NCI-H1417 (cell line): ENCODE measurements around the gene NFATC2.
A peak's percentile ranks its signal among the peaks of the same experiment; 100 is the strongest.
"Not testable (repeated sequence)": the region's sequence is repeated elsewhere in the genome, so short reads cannot be mapped to it uniquely, and the experiment has no call there.

Experiments used
- DNase-seq, 3 experiments: peaks; one replicate each; lab custom pipeline; 2025; lab: John Stamatoyannopoulos, UW

Gene NFATC2

DNA sequence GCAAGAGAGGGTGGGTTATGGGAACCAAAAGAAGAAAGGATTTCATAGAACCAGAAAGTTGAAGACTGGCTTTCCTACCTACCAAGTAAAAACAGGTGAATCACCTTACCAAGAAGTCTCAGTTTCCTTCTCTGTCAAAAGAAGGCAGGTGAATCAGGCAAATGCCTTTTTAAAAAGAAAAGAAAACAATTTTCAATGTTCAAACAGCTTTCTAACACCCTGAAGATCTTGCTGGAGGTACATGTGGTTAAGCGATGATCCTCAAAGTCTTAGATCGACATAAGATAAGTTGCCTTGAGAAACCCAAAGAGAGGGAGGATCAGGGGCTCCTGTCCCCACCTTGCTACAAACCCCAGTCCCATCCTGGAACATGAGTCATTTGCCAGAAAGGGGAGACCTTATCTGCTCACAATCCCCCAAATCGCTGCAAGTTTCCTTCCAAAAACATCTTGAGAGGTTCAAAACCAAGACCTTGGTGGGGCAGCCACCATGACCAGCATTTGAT lies 71.6 kb downstream of the NFATC2 start:
- DNase-seq, result no peak

DNA sequence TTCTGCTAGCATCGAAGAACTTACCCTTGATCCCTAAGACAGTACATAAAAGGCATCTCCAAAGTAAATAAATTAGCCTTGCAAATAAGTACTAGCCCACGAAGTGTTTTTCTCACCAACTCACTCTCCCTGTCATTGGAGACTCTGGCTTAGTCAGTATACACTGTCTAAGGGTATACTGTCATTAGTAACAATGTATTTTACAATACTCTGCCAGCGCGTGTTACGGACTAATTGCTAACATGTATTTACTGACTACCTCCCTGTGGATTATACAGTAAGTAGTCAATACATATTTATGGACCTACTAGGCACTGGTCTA lies 72.1 kb downstream of the NFATC2 start:
- peak in 1 of 3 experiments; percentile 39 for DNase-seq

DNA sequence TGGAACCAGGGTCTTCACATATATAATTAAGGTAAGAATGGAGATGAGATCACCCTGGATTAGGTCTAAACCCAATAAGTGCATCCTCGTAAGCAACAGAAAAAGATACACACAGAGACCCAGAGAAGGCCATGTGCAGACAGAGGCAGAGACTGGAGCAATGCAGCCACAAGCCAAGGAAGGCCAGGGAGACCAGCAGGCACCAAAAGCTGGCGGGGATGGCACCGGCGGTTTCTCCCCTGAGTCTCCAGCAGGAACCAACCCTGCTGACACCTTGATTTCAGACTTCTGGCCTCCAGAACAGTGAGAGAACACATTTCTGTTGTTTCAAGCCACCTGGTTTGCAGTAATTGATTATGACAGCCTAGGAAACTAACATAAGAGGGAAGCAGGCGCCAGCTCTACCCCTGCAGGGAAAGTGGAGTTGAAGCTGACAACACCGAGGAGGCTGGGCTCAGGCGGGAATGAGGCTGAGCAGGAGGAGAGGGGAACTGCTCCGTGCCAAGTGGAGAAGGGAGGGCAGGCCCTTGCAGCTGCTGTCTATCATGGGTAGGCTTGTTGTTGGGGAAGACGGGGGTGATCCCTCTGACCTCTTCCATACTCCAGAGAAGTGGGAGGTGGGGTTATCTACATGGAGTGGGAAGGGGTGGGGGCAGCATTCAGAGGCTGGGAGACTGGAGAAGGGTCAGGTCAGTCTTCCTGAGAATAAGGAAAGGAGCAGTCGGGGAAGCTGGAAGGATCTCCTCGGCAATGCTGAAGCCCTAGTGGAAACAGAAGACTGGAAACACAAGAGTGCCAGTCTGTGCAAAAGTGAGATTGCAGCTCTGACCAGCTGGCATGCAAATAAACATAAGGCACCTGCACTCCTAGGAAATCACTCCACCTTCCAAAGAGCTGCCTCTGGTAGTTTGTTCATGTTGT lies 72.7 kb downstream of the NFATC2 start:
- DNase-seq, result peak; percentile 56 to 77 (median 75)

DNA sequence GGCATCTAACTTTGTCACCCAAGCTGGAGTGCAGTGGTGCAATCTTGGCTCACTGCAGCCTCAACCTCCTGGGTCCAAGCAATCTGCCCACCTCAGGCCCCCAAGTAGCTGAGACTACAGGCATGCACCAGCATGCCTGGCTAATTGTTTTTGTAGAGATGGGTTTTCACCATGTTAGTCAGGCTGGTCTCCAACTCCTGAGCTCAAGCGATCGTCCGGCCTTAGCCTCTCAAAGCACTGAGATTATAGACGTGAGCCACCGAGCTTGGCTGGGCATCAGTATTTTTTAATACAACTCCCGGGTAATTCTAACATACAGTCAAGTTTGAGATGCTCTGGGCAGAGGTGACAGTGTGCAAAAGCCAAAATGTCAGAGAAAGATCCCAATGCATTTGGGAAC lies 73.5 kb downstream of the NFATC2 start:
- DNase-seq, result no peak

DNA sequence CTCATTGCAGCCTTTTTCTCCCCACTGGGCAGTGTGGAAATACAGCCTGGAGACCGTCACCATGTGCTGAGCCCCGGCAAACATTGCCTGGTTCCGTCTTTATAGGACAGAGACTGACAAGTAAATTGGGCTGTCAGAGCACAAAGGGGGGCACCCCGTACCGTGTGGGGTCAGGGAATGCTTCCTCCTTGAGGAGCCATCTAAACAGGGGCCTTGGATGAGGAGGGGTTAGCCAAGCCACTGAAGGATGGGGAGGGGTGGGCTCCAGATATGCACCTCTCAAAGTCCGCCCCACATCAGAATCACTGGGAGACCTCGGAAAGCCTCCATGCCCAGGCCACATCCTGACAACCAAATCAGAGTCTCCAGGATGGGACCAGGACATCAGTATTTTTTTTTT lies 73.9 kb downstream of the NFATC2 start:
- DNase-seq, result no peak

DNA sequence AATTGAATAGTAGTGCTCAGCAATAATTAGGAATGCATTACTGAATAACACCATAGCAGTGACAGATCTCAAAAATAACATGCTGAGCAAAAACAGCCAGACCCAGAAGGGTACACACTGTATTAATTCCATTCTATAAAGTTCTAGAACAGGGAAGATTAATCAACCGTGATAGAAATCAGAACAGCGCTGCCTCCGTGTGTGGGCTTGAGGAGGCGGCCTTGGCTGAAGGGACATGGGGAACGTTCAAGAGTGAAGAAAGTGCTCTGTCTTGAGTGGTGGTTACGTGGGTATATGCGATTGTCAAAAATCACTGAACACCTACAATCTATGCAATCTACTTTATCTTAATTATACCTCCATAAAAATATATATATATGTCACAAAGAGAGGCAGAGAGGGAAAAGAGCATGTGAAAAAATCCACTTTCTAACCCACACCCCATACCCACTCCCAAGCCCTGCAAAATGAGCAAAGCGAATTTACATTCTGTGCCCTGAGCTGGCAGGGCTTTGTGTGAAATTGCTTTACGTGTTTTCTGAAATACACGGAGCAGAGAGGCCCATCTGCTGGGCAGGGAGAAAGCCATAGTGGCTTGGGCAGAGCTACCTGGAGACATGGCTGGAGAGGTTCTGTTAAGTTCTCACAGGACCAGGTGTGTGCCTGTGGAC lies 74.4 kb downstream of the NFATC2 start:
- DNase-seq, result no peak

DNA sequence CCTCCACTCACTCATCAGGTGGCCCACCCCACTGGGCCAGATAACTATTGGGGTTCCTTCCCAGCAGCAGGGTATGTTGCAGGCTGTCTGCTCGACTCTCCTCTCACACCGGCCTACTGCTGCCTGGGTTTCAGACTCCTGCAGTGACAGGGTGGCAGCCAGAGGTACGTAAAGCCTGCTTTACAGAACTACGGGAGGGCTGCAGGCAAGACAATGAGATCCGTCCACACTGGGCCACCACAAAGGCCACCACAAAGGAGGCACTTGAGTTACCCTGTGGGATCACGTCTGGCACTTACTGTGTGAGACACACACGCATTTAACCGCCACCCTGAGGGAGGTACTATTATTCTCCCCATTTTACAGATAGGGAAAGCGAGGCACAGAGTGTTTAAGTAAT lies 78.5 kb downstream of the NFATC2 start:
- no peak for DNase-seq

DNA sequence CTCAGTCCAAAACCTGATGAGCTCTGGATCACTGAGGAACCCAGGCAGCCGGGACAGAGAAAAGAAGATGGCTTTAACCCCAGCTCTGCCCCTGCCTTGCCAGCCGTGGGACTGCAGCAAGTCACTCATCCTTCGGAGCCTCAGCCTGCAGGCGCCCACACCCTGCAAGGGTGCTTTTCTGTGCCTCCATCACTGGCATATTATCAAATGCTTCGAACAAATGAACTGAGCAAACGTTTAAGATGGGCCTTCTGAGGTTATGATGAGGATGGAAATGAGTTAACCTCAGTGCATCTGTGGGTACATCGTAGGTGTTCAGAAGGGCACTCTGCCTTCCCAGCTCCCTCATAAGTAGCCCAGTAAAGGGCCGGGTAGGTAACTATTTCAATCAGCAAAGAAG lies 79.0 kb downstream of the NFATC2 start:
- no peak for DNase-seq

DNA sequence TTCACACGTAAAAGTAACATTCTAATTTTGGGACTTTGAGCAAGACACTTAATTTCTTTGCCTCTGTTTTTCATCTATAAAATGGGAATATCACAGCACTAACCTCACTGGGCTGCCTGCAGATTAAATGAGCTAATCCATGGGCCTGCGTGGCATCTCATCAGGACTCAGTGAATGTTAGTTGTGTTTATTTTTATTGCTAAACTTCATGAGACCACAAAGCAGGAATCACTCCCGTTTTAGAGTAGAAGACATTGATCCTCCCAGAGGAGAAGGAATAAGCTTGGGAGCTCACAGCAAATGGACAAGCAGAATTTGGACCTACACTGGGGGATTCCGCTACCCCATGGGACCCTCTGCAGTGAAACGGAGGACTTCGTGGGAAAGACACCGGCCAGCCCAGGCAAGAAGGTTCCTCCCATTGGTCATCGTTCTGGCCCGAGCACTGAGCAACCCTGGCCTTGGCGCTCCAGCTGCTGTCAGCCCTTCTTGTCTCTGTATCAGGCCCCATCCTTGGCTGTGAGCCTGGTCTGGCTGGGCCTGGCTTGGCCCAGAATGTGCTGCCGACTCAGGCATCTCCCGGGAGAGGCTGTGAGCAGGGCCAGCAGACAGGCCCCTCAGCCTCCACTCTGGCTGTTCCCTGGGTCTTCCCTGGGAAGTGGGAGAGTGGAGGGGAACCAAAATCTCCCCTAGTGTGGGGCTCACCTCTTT lies 79.8 kb downstream of the NFATC2 start:
- DNase-seq, result no peak

DNA sequence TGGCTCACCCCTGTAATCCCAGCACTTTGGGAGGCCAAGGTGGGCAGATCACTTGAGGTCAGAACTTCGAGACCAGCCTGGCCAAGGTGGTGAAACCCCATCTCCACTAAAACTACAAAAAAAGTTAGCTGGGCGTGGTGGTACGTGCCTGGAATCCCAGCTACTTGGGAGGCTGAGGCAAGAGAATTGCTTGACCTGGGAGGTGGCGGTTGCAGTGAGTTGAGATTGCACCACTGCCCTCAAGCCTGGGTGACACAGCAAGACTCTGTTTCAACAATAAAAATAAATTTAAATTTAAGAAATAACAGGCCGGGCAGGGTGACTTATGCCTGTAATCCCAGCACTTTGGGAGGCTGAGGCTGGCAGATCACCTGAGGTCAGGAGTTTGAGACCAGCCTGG lies 80.7 kb downstream of the NFATC2 start:
- not testable (repeated sequence) for DNase-seq

DNA sequence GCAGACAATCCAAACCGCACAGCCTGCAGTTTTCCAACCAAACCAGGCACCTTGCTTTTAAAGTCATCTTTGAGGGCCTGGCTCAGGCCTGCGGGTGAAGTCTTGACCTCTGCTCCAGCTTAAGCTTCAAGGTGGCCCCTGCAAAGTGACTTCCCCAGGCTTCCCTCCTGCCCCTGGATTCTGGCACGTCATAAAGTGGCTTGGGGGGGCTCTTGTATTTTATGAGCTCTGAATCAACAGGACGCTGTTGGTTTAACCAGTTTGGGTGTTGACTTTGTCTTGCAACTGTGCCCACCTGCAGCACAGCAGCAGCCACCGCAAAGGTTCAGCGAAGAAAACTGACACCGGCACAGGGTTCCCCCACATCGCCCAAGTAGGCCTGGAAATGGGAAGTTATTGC lies 81.2 kb downstream of the NFATC2 start:
- no peak for DNase-seq

DNA sequence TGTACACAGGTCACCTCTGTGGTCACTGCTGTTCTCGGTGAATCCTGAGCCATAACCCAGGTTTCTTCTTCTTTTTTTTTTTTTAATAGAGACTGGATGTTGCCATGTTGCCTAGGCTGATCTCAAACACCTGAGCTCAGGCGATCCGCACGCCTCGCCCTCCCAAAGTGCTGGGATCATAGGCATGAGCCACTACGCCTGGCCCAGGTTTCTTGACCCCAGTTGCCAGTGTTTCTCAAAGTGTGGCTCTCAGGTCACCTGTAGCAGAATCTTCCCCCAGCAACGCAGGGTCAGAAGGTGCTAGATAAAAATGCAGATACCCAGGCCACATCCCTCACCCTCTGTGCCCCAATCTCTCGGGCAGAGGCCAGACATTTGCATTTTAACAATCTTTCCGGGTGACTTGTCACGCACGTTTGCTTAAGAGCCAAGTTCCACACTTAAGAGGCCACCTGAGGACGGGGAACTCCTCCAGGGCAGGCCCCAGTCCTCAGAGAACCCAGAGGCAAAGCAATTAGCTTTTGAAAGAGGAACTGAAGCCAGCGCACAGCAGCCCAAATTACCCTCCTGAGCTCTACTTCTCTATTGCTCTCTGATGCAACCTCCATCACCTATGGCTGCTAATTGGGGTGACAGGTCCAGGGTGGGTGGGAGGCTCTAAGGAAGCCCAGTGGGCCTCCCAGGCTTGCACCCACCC lies 81.8 kb downstream of the NFATC2 start:
- DNase-seq, result peak in 1 of 3 experiments; percentile 10

DNA sequence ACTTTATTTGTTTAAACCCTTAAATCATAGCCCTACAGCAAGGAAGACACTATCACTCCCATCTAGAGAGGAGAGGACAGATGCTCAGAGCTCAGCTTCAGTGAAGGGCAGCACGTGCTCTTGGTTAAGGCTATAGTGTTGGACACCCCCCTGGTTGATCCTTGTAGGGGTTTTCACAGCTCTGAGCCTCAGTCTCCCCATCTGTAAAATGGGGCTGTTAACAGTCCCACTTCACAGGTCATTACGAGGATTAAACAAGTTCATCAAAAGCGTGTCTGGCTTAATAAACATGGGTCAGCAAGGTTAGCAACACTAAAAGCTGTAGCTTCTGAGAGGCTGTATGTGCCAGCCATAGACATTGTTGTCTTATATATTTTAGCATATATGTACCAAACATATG lies 82.4 kb downstream of the NFATC2 start:
- no peak for DNase-seq

DNA sequence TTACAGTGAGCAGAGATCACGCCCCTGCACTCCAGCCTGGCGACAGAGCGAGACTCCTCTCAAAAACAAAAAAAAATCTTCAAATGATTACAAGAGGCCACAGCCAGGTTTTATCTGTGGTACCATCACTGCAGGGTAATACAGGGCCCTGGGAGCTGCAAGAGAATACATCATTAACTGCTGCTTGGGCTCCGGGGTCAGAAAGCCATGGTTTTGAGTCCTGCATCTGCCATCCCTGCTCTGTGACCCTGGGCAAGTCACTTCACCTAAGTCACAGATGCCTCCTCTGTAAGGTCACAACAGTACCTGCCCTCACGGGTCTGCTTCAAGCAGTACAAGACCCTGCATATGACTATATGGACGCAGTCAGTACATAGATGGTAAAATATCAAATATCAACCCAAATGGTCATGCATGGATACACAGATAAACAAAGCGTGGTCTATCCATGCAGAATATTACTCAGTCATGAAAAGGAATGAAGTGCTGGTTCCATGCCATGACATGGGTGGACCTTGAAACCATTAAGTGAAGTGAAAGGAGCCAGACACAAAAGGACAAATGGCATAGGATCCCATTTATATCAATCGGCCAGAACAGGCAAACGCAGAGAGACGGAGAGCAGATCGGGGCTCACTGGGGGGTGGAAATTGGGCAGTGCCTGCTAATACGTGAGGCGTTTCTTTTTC lies 83.6 kb downstream of the NFATC2 start:
- no peak for DNase-seq

DNA sequence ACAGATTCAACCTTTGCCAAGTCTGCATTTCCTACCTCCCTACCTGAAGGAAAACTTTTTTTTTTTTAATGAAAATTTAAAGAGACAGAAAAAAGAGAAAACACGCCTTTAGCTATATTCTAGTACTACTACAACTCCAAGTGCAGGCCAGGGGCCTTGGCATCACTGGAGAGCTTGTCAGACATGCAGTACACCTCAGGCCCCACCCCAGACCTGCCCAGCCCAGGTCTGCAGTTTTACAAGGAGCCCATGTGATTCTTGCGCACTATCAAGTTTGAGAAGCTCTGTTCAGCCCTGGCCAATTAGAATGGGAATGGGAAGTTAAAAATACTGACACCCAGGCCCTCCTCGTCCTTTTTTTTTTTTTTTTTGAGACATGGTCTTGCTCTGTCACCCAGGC lies 85.0 kb downstream of the NFATC2 start:
- no peak for DNase-seq

DNA sequence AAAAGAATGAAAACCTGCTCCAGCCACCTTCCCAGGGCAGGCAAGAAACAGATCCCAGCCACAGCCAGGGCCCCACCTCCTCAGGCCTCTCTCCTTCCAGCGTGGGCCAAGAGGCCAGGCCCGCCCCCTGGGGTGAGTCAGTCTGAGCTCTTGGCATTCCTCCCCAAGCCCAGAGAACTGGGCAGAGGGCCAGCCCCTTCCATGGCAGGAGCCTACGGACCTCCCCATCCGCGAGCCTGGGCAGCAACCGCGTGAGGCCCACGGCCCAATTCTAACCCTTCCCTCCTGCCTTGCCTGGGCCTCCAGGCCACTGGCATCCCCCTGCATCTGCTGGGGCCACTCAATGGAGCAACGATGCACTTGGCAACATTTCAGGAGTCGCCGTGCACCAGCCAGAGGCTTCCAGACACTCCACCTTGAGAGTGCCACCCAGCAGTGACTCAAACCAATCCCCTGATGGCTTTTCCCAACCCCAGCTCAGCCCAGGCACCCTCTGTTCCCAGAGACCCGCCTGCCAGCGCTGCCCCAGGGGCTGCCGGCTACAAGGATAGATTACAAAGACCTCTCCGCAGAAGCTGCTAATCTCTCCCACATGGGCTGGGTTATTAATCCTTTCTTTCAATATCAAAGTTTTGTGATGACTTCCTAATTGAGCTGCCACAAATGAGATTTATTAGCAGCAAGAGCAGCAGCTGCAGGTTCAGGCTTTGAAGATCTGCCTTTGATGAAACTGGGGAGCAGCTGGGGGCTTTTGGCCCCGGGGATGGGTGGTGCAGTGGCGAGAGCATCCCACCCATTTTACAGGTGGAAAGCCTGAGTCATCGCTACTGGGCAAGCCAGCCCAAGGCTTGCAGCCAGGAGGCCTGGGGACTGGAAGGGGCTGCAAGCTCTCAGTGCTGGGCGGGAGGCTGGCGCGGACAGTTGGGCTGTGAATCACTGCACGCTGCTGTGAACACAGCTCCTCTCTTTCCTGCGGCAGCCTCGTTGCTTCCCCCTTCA lies 85.7 kb downstream of the NFATC2 start:
- no peak for DNase-seq

DNA sequence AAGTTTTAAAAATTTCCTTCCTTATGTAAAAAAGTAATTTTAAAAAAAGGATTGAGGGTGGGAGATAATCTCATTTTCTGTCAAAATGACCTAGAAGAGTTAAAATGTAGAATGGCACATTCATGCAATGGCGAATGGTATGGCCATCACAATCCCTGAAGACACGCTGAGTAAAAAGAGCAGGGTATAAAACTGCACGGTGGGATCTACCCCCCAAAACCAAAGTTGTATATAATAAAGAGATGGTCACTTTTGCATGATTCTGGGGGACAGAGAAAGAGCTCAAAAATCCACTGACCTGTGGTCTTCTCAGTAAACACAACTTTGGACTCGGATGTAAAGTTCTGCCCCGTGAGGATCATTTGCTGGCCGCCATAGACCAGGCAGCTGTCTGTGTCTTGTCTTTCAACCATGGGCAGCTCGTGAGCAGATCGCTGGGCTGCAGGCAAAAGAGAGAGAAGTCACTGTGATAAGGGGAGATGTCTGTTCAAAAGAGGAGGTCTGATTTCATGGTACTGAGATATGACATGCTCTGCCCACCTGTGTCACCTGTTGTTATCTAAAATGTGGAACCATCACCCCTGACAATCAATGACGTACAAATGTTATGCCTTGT lies 88.2 kb downstream of the NFATC2 start:
- DNase-seq, result no peak

DNA sequence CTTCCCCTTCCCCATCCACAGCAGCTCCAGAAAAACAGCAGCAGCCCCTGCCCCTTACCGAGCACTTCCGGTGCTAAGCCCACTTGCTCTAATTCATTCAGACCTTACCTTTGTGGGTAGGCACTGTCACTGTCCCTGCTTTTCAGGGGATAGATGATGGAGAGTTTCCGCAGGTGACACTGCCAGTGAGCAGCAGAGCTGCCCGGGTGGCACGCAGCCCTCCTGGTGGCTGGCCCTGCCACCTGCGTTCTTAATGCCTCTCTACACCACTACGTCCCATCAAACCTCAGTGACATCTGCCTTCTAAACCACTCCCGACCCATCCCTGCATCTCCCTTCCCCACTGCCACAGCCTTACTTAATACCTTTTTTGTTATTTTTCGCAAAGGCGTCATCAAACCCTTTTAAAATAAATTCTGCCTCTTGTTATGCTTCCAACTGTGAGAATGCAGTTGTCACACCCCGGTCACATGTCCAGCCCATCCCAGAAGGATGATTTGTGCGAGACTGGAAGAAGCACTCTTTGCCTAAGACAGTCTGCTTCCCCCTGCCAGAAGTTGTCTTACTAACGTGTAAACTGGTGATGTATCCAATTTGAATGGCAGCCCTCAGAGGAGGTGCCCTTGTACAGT lies 89.7 kb downstream of the NFATC2 start:
- no peak for DNase-seq

DNA sequence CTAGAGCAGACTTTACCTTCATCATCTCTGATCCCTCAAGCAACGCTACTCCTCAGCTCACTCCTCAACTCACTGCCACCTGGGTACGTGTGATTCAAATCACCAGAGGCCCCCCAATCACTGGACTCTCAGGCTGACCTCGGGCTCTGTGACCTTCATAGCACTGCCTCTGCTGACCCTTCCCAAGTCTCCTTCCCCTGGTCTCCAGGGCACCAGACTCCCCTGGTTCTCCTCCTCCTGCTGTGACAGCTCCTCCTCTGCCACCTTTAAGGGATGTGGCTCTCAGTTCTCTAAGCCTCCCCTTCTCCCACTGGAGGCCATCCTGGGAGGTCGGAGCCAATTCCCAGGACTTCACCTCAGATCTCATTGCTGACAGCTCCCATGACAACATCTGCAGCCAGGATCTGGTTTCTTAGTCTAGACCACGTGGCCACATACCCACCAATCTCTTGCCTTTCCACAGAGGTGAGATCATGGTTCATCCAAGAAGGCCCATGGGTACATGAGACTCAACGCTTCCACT lies 90.4 kb downstream of the NFATC2 start:
- DNase-seq, result no peak
